HCT116 (cell line): ENCODE results near the gene LGALS4.

Experiments
- CTCF ChIP-seq, 3 experiments: fragments of 200-600 bp in 1 of 3; sonication (generic) in 1 of 3; IDR thresholded peaks in 2 of 3; conservative IDR thresholded peaks in 1 of 3; 2 replicates each; pipeline ENCODE4 v1.5.1; 2012 to 2017; ENCODE audit warnings: low read depth in 2 of 3, low read length in 2 of 3, antibody characterized with exemption in 1 of 3, borderline replicate concordance in 1 of 3, control low read depth in 1 of 3, mild to moderate bottlenecking in 1 of 3, mixed read lengths in 1 of 3, mixed run types in 1 of 3, moderate library complexity in 1 of 3; ENCODE audit not compliant: insufficient read depth in 1 of 3
- EGR1 ChIP-seq: IDR thresholded peaks from 2 replicates; pipeline ENCODE4 v1.6.1; 2012; ENCODE audit warnings: low read depth
- EZH2phosphoT487 ChIP-seq: fragments of 200-600 bp; IDR thresholded peaks from 2 replicates; pipeline ENCODE4 v1.6.1; 2018; ENCODE audit warnings: antibody characterized with exemption, borderline replicate concordance
- JUND ChIP-seq: IDR thresholded peaks from 2 replicates; pipeline ENCODE4 v1.6.1; 2012
- MAX ChIP-seq: IDR thresholded peaks from 2 replicates; pipeline ENCODE4 v1.6.1; 2012
- POLR2A ChIP-seq: IDR thresholded peaks from 2 replicates; pipeline ENCODE4 v1.7.0; 2011; ENCODE audit warnings: borderline replicate concordance; ENCODE audit not compliant: insufficient read depth, insufficient read length; ENCODE audit errors: extremely low read depth
- POLR2AphosphoS5 ChIP-seq: IDR thresholded peaks from 2 replicates; pipeline ENCODE4 v1.6.1; 2011; ENCODE audit warnings: mild to moderate bottlenecking, low read depth, low read length, moderate library complexity
- RAD21 ChIP-seq: IDR thresholded peaks from 2 replicates; pipeline ENCODE4 v1.6.1; 2012; ENCODE audit warnings: low read depth, mild to moderate bottlenecking
- REST ChIP-seq: IDR thresholded peaks from 2 replicates; pipeline ENCODE4 v1.6.1; 2012; ENCODE audit warnings: low read depth
- TCF7L2 ChIP-seq: IDR thresholded peaks from 2 replicates; pipeline ENCODE4 v1.7.0; 2011; ENCODE audit warnings: borderline replicate concordance, inconsistent platforms; ENCODE audit not compliant: insufficient read depth, insufficient read length; ENCODE audit errors: extremely low read depth
- YY1 ChIP-seq: IDR thresholded peaks from 2 replicates; pipeline ENCODE4 v1.6.1; 2011; ENCODE audit warnings: low read length, low read depth, moderate library complexity, mild to moderate bottlenecking; ENCODE audit not compliant: insufficient replicate concordance; ENCODE audit errors: extremely low read depth
- ZBTB33 ChIP-seq: IDR thresholded peaks from 2 replicates; pipeline ENCODE4 v1.6.1; 2011; ENCODE audit warnings: mild to moderate bottlenecking, low read length, moderate library complexity; ENCODE audit not compliant: insufficient replicate concordance; ENCODE audit errors: extremely low read depth
- ZFX ChIP-seq: fragments of 450-650 bp; IDR thresholded peaks from 2 replicates; pipeline ENCODE4 v1.6.1; 2017

- TF ChIP-seq CTCF (IDR thresholded peaks at IDR 0.05 in 2 of 3, conservative IDR thresholded peaks at IDR 0.05 in 1 of 3; ENCODE audit: borderline replicate concordance in 1 of 3, insufficient read depth in 1 of 3, low read depth in 2 of 3, low read length in 2 of 3): no peak
- TF ChIP-seq MAX: no peak
- TF ChIP-seq POLR2A: no peak
- no peak for TF ChIP-seq YY1
- TF ChIP-seq ZFX: no peak
- no peak for TF ChIP-seq ZBTB33
- no peak for TF ChIP-seq EGR1
- no peak for TF ChIP-seq EZH2phosphoT487
- no peak for TF ChIP-seq REST
- no peak for TF ChIP-seq JUND
- TF ChIP-seq POLR2AphosphoS5: no peak
- TF ChIP-seq RAD21: no peak
- TF ChIP-seq TCF7L2: no peak
Observed at GRCh38 chr19:38815059-38816001, 2.6 kb upstream of the LGALS4 start.
